ENCODE measurements around the gene KCNK4. TPM values are rescaled to one million over a fixed set of nuclear protein-coding genes. Genes with fewer than 3 reads are reported as not detected.

Gene KCNK4
- total RNA-seq, 1 experiment from 2014 or later: 0.26 TPM

DNA sequence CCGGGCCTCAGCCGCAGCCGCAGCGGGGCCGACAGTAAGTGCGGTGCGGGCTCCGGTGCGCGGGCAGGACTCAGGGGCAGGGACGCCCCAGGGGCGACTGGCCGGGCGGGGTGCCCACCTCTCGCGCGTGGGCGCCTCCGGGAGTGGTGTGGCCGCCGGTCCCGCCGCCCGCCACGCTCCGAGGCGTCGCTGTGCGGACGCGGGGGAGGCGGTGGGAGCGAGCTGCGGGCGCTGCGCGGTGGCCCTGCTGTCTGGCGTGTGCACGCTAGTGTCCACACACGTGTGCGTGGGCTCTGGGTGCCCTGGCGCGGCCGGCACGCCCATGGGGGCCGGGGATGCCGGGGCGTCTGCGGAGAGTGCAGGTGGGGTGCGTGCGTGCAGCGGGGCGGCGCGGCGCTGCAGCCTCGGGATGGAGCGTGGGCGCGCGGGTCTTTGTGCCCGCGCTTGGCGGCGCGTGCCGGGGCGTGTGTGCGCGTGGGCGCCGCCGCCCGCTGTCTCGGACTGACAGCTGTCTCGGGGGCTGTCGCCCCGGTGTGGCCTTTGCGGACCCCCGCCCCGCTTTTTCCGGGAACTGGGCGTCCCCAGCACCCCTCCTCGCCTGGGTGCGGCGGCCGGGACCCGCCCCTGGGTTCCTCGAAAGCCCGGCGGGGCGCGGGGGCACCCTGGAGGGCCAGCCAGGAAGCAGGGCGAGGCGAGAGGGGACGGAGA is 804 bp downstream of the KCNK4 start:
- ChIA-PET CTCF (interaction anchor here (1.5 kb wide), 1 partner anchor 9 kb away, joined by 5 read pairs; no protein-coding TSS in a partner anchor), POLR2A (ENCODE audit: low non-redundant PET) (no interaction called here)
- DNase-seq (ENCODE audit: low spot score): no peak
- Histone ChIP-seq H3K27ac (ENCODE audit: low read depth, low read length, poor library complexity, severe bottlenecking) (no peak overlapping the region), H3K4me1 (ENCODE audit: insufficient read depth, low read length, poor library complexity, severe bottlenecking) (peaks cover 8% of the 10 kb centered on the region), H3K27me3 (replicated peaks; ENCODE audit: insufficient read depth, low read depth, low read length, poor library complexity) (peaks cover 35% of the 10 kb centered on the region), H3K4me3 (ENCODE audit: low read depth, low read length, poor library complexity, severe bottlenecking) (peak overlapping the region; percentile 46), H3K9me3 (ENCODE audit: low read depth, low read length, poor library complexity, severe bottlenecking) (no peaks in the 10 kb centered on the region), H3K36me3 (ENCODE audit: insufficient read depth, low read length, poor library complexity, severe bottlenecking) (no peaks in the 10 kb centered on the region)
- BruUV-seq (replicated peaks): no TSS peak
- peak; percentile 83 for TF ChIP-seq EZH2 (IDR thresholded peaks at IDR 0.05; ENCODE audit: borderline replicate concordance, low read depth, low read length, poor library complexity, severe bottlenecking)
- TF ChIP-seq, protein P1, sequence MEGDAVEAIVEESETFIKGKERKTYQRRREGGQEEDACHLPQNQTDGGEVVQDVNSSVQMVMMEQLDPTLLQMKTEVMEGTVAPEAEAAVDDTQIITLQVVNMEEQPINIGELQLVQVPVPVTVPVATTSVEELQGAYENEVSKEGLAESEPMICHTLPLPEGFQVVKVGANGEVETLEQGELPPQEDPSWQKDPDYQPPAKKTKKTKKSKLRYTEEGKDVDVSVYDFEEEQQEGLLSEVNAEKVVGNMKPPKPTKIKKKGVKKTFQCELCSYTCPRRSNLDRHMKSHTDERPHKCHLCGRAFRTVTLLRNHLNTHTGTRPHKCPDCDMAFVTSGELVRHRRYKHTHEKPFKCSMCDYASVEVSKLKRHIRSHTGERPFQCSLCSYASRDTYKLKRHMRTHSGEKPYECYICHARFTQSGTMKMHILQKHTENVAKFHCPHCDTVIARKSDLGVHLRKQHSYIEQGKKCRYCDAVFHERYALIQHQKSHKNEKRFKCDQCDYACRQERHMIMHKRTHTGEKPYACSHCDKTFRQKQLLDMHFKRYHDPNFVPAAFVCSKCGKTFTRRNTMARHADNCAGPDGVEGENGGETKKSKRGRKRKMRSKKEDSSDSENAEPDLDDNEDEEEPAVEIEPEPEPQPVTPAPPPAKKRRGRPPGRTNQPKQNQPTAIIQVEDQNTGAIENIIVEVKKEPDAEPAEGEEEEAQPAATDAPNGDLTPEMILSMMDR (conservative IDR thresholded peaks at IDR 0.05; ENCODE audit: low read depth, low read length): no peak
- intact Hi-C loops (cut with micrococcal nuclease; ENCODE audit: unreplicated experiment): no loop called here

DNA sequence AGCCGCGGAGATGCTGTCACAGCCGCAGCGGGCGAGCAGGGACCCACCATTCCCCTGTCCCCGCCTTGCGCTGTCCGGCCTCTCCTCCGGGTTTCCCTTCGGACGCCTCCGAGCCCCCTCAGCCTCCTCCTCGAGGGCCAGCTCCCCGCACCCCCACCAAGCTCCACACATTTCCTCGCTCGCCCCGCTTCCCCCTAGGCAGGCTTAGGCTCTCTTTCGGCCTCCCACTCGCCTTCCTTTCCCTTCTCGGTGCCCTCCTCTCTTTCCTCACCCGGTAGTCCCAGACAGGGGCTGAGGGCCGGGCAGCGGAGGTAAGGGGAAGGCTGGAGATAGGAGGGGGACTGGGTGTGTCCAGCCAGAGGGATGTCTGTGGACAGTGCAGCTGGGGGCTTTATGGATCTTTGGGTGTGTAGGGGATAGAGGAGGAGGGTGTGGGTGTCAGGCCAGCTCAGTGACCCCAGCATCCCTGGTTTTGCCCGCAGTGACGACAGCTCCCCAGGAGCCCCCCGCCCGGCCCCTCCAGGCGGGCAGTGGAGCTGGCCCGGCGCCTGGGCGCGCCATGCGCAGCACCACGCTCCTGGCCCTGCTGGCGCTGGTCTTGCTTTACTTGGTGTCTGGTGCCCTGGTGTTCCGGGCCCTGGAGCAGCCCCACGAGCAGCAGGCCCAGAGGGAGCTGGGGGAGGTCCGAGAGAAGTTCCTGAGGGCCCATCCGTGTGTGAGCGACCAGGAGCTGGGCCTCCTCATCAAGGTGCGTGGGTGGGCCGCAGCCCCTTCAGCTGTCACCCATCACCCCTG is 1.6 kb downstream of the KCNK4 start:
- ChIA-PET CTCF (interaction anchor here (0.6 kb wide), 1 partner anchor 353 kb away, joined by 7 read pairs; no protein-coding TSS in a partner anchor), POLR2A (ENCODE audit: low non-redundant PET) (no interaction called here)
- Histone ChIP-seq H3K4me1 (ENCODE audit: insufficient read depth, low read length, poor library complexity, severe bottlenecking) (peaks cover 8% of the 10 kb centered on the region), H3K4me3 (ENCODE audit: low read depth, low read length, poor library complexity, severe bottlenecking) (peak overlapping the region; percentile 46), H3K27me3 (replicated peaks; ENCODE audit: insufficient read depth, low read depth, low read length, poor library complexity) (peaks cover 35% of the 10 kb centered on the region), H3K27ac (ENCODE audit: low read depth, low read length, poor library complexity, severe bottlenecking) (no peak overlapping the region), H3K9me3 (ENCODE audit: low read depth, low read length, poor library complexity, severe bottlenecking) (no peaks in the 10 kb centered on the region), H3K36me3 (ENCODE audit: insufficient read depth, low read length, poor library complexity, severe bottlenecking) (no peaks in the 10 kb centered on the region)
- TF ChIP-seq EZH2 (IDR thresholded peaks at IDR 0.05; ENCODE audit: borderline replicate concordance, low read depth, low read length, poor library complexity, severe bottlenecking): no peak
- BruUV-seq (replicated peaks): no TSS peak
- intact Hi-C loops (cut with micrococcal nuclease; ENCODE audit: unreplicated experiment): no loop called here
- no peak for DNase-seq (ENCODE audit: low spot score)

DNA sequence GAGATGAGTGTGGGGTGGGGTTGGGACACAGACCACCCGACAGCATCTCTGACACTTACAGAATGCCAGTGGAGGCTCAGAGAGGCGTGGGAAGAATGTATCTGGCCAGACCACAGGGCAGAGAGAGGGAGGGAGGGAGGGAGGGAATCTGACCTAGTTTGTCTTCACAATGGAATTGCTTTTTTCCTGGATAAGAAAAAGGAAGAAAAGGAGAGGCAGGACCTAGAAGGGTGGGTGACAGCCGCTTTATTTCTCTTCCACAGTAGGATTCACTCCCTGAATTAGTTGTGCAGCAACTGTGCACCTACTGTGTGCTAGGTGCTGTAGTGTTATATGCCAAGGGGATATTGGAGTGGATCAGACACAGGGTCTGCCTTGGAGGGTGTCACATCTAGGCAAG is 3.7 kb downstream of the KCNK4 start:
- H3K4me1 ChIP-seq (ENCODE audit: insufficient read depth, low read length, poor library complexity, severe bottlenecking): peaks cover 16% of the 10 kb centered on the region
- no peaks in the 10 kb centered on the region for H3K36me3 ChIP-seq (ENCODE audit: insufficient read depth, low read length, poor library complexity, severe bottlenecking)
- POLR2A ChIA-PET (ENCODE audit: low non-redundant PET): no interaction called here
- no TSS peak for BruUV-seq (replicated peaks)
- H3K27me3 ChIP-seq (replicated peaks; ENCODE audit: insufficient read depth, low read depth, low read length, poor library complexity): peaks cover 45% of the 10 kb centered on the region
- no peaks in the 10 kb centered on the region for H3K9me3 ChIP-seq (ENCODE audit: low read depth, low read length, poor library complexity, severe bottlenecking)
- no peak for TF ChIP-seq EZH2 (IDR thresholded peaks at IDR 0.05; ENCODE audit: borderline replicate concordance, low read depth, low read length, poor library complexity, severe bottlenecking)
- TF ChIP-seq, protein P1 (conservative IDR thresholded peaks at IDR 0.05; ENCODE audit: low read depth, low read length): no peak
- CTCF ChIA-PET: no interaction called here
- H3K4me3 ChIP-seq (ENCODE audit: low read depth, low read length, poor library complexity, severe bottlenecking): no peak overlapping the region
- no peak for DNase-seq (ENCODE audit: low spot score)
- intact Hi-C loops (cut with micrococcal nuclease; ENCODE audit: unreplicated experiment): no loop called here
- no peak overlapping the region for H3K27ac ChIP-seq (ENCODE audit: low read depth, low read length, poor library complexity, severe bottlenecking)

All from A673 (cell line).